Lung (tissue), 12 donors: ENCODE results near the gene RALY. TPM values are rescaled to one million over a fixed set of nuclear protein-coding genes. Genes with fewer than 3 reads are reported as not detected.

Experiments used
- ATAC-seq: fragments of 200-7000 bp; cut with Tn5 transposase; one replicate; pipeline ENCODE4 v1.9.1; 2020; ENCODE audit warnings: moderate number of reproducible peaks; ENCODE audit not compliant: insufficient read depth, low FRiP score
- DNase-seq, 3 donors: peaks; one replicate each; pipeline ENCODE4 v3.0.0-alpha.2; 2013 to 2017
- H3K27ac ChIP-seq, 2 donors: one replicate each; pipeline ENCODE4 v1.5.1; 2013; ENCODE audit warnings: mild to moderate bottlenecking in 2 of 2, moderate library complexity in 2 of 2, control low read depth in 1 of 2, inconsistent platforms in 1 of 2, low read depth in 1 of 2, low read length in 1 of 2
- H3K27me3 ChIP-seq, 3 donors: one replicate each; pipeline ENCODE4 v1.5.1; 2013; ENCODE audit warnings: low read length in 2 of 3; ENCODE audit not compliant: control insufficient read depth in 3 of 3, insufficient read depth in 3 of 3
- H3K36me3 ChIP-seq, 4 donors: one replicate each; pipeline ENCODE4 v1.5.1; 2013; ENCODE audit warnings: low read length in 4 of 4, mild to moderate bottlenecking in 1 of 4, moderate library complexity in 1 of 4; ENCODE audit not compliant: control insufficient read depth in 4 of 4, insufficient read depth in 4 of 4
- H3K4me1 ChIP-seq, 5 donors: one replicate each; pipeline ENCODE4 v1.5.1; 2013; ENCODE audit warnings: low read length in 5 of 5, mild to moderate bottlenecking in 2 of 5, moderate library complexity in 1 of 5; ENCODE audit not compliant: control insufficient read depth in 5 of 5, insufficient read depth in 5 of 5
- H3K4me3 ChIP-seq: one replicate; pipeline ENCODE4 v1.5.1; 2013; ENCODE audit warnings: mild to moderate bottlenecking, control low read depth, moderate library complexity
- H3K9ac ChIP-seq, 2 donors: one replicate each; pipeline ENCODE4 v1.5.1; 2013; ENCODE audit warnings: low read length in 2 of 2, control low read depth in 1 of 2; ENCODE audit not compliant: insufficient read depth in 1 of 2
- H3K9me3 ChIP-seq, 4 donors: one replicate each; pipeline ENCODE4 v1.5.1; 2013; ENCODE audit warnings: low read length in 3 of 4, mild to moderate bottlenecking in 1 of 4, moderate library complexity in 1 of 4; ENCODE audit not compliant: control insufficient read depth in 4 of 4, insufficient read depth in 3 of 4
- CTCF ChIP-seq: IDR thresholded peaks from 2 replicates; pipeline ENCODE4 v1.5.1; 2012; ENCODE audit warnings: mild to moderate bottlenecking; ENCODE audit errors: control extremely low read depth, extremely low read depth
- WGBS, 2 donors: extraction: QIAGEN DNeasy Blood & Tissue Kit; methylation state at CpG; one replicate each; pipeline ENCODE4 v1.1.7; 2013; 5-methylcytosine and 5-hydroxymethylcytosine counted together
- polyA plus RNA-seq, 2 donors: library from polyadenylated mRNA; stranded (reverse); fragments of 200-250 nt; gene quantifications; one replicate each; pipeline ENCODE4 v1.2.1, GENCODE V29; 2013
- total RNA-seq, 2 donors: library from RNA; depleted of rRNA in 1 of 2; stranded (reverse); fragments of >200 nt in 1 of 2; gene quantifications; one replicate each; pipeline ENCODE4 v1.2.1, GENCODE V29; 2014 to 2021
- donor health status: control.
- donor health status: control.
- donor health status: Bipolar disorder and iron deficiency.
- donor health status: healthy.
- donor health status: DM: yes; HTN: yes; CAD: no.

The RALY gene
- total and polyA plus RNA-seq, 4 donors = 135 to 157 (median 145) TPM

DNA sequence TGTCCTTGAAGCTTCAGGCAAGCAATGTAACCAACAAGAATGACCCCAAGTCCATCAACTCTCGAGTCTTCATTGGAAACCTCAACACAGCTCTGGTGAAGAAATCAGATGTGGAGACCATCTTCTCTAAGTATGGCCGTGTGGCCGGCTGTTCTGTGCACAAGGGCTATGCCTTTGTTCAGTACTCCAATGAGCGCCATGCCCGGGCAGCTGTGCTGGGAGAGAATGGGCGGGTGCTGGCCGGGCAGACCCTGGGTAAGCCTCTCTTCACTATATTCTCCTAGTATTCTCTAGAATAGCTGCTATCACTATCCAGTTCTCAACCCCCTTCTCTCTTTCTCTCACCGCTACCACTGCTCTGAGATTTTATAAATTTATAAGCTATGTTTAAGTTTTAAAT lies 78.4 kb downstream of the RALY start:
- Histone ChIP-seq H3K4me1 (peaks cover 0 to 12% (median 5%) of the 10 kb centered on the region in 5 donors), H3K9ac (no peak overlapping the region), H3K36me3 (peaks cover 0 to 35% (median 27%) of the 10 kb centered on the region in 4 donors), H3K27ac (no peak overlapping the region), H3K9me3 (no peaks in the 10 kb centered on the region), H3K27me3 (no peaks in the 10 kb centered on the region), H3K4me3 (no peak overlapping the region)
- 95 to 96% methylated on average over 8 of the region's 8 CpGs for WGBS, 2 donors
- no peak for DNase-seq
- no peak for TF ChIP-seq CTCF
- ATAC-seq = no peak

- no peak for DNase-seq
- no peak overlapping the region for H3K4me3 ChIP-seq
- H3K36me3 ChIP-seq = peaks cover 0 to 42% (median 32%) of the 10 kb centered on the region in 4 donors
- H3K9ac ChIP-seq = no peak overlapping the region
- 87 to 91% methylated on average over 1 of the region's 1 CpG for WGBS, 2 donors
- H3K27me3 ChIP-seq = no peaks in the 10 kb centered on the region
- no peak for ATAC-seq
- H3K27ac ChIP-seq = no peak overlapping the region
- TF ChIP-seq CTCF = no peak
- H3K9me3 ChIP-seq = no peaks in the 10 kb centered on the region
- peaks cover 0 to 12% (median 5%) of the 10 kb centered on the region in 5 donors for H3K4me1 ChIP-seq
Observed at GRCh38 chr20:34072778-34073177, 79.1 kb downstream of the RALY start.

GRCh38 chr20:34074101-34074760 lies 80.5 kb downstream of the RALY start:
- no peak for ATAC-seq
- Histone ChIP-seq H3K4me1 (peaks cover 0 to 9% (median 5%) of the 10 kb centered on the region in 5 donors), H3K27ac (no peak overlapping the region), H3K4me3 (no peak overlapping the region), H3K9me3 (peaks cover 0 to 2% (median 0%) of the 10 kb centered on the region in 4 donors), H3K36me3 (peaks cover 0 to 57% (median 43%) of the 10 kb centered on the region in 4 donors), H3K9ac (no peak overlapping the region), H3K27me3 (no peaks in the 10 kb centered on the region)
- WGBS, 2 donors = 83 to 91% methylated on average over 7 of the region's 7 CpGs
- no peak for TF ChIP-seq CTCF
- DNase-seq = no peak
